SK-N-MC (cell line): ENCODE measurements around the gene YKT6.

ENCODE experiments used
- EZH2 ChIP-seq: fragments of 200-600 bp; sonication (generic); IDR thresholded peaks from one replicate; pipeline ENCODE4 v1.6.1; 2017; ENCODE audit warnings: antibody characterized with exemption
- FOXP2 ChIP-seq: optimal IDR thresholded peaks from 2 replicates; pipeline ENCODE3; 2011; ENCODE audit warnings: mild to moderate bottlenecking, moderate library complexity; ENCODE audit not compliant: insufficient read depth; ENCODE audit errors: extremely low read length, control extremely low read depth
- POLR2AphosphoS5 ChIP-seq: IDR thresholded peaks from 2 replicates; pipeline ENCODE4 v1.6.1; 2012; ENCODE audit warnings: mild to moderate bottlenecking, low read depth, low read length, borderline replicate concordance

DNA sequence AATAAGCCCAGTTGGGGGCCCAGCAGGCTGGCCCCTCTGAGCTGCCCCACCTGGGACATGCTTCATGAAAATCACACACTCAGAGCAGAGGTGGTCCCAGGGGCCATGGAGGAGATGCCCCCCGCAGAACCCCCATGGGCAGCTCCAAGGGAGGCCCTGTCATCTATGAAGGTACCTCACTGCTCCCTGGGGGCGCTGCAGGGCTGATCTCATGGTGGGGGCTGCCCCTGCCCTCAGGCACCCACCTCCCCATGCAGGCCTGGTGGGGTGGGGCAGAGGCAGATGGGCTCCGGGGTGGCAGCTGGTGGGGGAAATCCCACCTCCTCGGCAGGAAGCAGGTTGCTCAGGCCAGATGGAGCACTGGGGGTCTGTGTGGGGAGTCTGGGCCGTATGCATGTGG, 60.5 kb downstream of the YKT6 start:
- no peak for TF ChIP-seq EZH2
- TF ChIP-seq POLR2AphosphoS5 = no peak
- no peak for TF ChIP-seq FOXP2
